ENCODE results near the gene TMEM164. TPM values are rescaled to one million over a fixed set of nuclear protein-coding genes. Genes with fewer than 3 reads are reported as not detected.

TMEM164 gene
- total RNA-seq, 2 donors from 2014 or later: 45.5 to 445 TPM

DNA sequence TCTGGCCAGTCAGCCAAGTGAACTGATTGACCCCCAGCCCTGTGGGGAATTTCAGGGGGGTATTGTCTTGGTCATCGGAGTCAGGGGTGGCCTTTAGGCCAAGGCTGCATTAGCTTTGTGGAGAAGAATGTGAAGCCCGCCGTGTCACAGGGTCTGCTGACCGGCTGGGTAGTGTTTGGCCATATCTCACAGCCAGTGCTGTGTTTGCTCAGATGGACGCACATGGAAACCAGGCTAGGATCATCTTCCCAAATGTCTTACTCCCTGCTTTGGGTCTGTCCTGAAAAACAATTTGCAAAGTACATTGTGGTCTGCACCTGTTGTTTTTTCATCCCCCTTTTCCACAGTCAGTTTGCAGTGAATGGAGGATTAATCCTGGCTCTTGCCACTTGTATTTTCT is 13.0 kb downstream of the TMEM164 start:
- Histone ChIP-seq H3K4me3 (no peak overlapping the region), H3K27ac (no peak overlapping the region), H3K27me3 (replicated peaks; ENCODE audit: insufficient read depth) (no peaks in the 10 kb centered on the region), H3K9me3 (no peaks in the 10 kb centered on the region), H3K36me3 (no peaks in the 10 kb centered on the region), H3K4me1 (replicated peaks) (no peaks in the 10 kb centered on the region)
- TF ChIP-seq POLR2A (IDR thresholded peaks at IDR 0.05) (no peak), POLR2AphosphoS5 (IDR thresholded peaks at IDR 0.05) (no peak)
- TF ChIP-seq, protein P1, sequence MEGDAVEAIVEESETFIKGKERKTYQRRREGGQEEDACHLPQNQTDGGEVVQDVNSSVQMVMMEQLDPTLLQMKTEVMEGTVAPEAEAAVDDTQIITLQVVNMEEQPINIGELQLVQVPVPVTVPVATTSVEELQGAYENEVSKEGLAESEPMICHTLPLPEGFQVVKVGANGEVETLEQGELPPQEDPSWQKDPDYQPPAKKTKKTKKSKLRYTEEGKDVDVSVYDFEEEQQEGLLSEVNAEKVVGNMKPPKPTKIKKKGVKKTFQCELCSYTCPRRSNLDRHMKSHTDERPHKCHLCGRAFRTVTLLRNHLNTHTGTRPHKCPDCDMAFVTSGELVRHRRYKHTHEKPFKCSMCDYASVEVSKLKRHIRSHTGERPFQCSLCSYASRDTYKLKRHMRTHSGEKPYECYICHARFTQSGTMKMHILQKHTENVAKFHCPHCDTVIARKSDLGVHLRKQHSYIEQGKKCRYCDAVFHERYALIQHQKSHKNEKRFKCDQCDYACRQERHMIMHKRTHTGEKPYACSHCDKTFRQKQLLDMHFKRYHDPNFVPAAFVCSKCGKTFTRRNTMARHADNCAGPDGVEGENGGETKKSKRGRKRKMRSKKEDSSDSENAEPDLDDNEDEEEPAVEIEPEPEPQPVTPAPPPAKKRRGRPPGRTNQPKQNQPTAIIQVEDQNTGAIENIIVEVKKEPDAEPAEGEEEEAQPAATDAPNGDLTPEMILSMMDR (IDR thresholded peaks at IDR 0.05): no peak
- no peak for DNase-seq (ENCODE audit: low spot score)
- 74% methylated on average over 5 of the region's 5 CpGs for WGBS
- intact Hi-C loops (cut with DNase I): no loop called here

DNA sequence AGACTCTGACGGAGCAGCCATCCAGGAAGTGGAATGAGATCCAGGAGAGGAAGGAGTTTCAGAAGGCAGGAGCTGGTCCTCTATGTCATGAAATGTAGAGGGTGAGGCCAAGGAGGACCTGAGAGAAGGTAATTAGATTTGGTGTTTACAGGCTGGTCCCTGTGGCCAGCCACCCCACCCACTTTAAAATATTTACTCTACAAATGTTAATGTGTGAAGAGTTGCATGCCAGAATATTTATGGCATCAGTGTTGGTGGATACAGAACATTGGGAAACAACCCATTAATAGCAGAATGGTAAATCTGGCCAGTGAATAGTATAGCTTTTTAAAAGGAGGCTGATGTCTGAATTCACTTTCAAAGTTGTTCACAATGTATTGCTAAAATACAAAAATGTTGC is 17.6 kb downstream of the TMEM164 start:
- Histone ChIP-seq H3K4me3 (no peak overlapping the region), H3K27me3 (replicated peaks; ENCODE audit: insufficient read depth) (no peaks in the 10 kb centered on the region), H3K36me3 (no peaks in the 10 kb centered on the region), H3K9me3 (no peaks in the 10 kb centered on the region), H3K27ac (no peak overlapping the region), H3K4me1 (replicated peaks) (no peaks in the 10 kb centered on the region)
- TF ChIP-seq POLR2AphosphoS5 (IDR thresholded peaks at IDR 0.05): no peak
- TF ChIP-seq POLR2A (IDR thresholded peaks at IDR 0.05): no peak
- TF ChIP-seq, protein P1 (IDR thresholded peaks at IDR 0.05): no peak
- WGBS: 100% methylated on average over 1 of the region's 1 CpG
- DNase-seq (ENCODE audit: low spot score): no peak
- intact Hi-C loops (cut with DNase I): no loop called here

DNA sequence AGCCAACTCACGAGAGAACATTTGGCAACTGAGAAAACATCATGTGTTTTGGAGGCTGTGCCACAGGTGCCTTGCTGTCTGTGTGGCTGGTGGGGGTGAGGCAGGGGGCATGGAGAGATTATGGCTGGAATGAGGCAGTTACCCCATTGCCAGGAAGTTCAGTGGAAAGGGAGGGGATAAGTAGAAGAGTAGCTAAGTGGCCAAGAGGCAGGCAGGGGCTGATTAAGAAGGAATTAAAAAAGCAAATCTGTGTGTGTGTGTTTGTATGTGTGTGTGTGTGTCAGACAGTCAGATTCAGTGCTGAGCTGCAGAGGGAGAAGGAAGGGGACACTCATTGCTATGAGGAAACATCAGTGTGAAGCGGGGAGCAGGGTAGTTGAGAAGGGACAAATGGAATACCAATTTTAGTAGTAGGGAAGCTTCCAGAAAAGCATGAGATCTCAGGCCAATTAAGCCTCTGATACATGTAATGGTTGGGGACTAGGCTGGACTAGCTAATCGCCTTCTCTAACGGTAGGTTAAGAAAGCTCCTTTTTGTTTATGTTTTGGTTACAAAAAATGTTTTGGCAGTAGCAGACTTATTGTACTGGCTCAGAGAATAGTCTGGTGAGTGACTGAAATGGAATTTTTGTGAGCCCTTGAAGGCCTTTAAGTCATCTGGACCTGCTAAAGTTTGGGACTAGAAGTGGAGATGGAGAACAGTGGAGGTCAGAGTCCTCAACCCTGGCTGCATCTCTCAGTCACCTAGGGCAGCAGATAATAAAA is 18.5 kb downstream of the TMEM164 start:
- no peak overlapping the region for H3K27ac ChIP-seq
- intact Hi-C loops (cut with DNase I): no loop called here
- WGBS: 52% methylated on average over 4 of the region's 4 CpGs
- no peaks in the 10 kb centered on the region for H3K4me1 ChIP-seq (replicated peaks)
- TF ChIP-seq, protein P1 (IDR thresholded peaks at IDR 0.05): no peak
- TF ChIP-seq POLR2A (IDR thresholded peaks at IDR 0.05): no peak
- TF ChIP-seq POLR2AphosphoS5 (IDR thresholded peaks at IDR 0.05): no peak
- no peak overlapping the region for H3K4me3 ChIP-seq
- no peak for DNase-seq (ENCODE audit: low spot score)
- no peaks in the 10 kb centered on the region for H3K36me3 ChIP-seq
- no peaks in the 10 kb centered on the region for H3K27me3 ChIP-seq (replicated peaks; ENCODE audit: insufficient read depth)
- no peaks in the 10 kb centered on the region for H3K9me3 ChIP-seq

DNA sequence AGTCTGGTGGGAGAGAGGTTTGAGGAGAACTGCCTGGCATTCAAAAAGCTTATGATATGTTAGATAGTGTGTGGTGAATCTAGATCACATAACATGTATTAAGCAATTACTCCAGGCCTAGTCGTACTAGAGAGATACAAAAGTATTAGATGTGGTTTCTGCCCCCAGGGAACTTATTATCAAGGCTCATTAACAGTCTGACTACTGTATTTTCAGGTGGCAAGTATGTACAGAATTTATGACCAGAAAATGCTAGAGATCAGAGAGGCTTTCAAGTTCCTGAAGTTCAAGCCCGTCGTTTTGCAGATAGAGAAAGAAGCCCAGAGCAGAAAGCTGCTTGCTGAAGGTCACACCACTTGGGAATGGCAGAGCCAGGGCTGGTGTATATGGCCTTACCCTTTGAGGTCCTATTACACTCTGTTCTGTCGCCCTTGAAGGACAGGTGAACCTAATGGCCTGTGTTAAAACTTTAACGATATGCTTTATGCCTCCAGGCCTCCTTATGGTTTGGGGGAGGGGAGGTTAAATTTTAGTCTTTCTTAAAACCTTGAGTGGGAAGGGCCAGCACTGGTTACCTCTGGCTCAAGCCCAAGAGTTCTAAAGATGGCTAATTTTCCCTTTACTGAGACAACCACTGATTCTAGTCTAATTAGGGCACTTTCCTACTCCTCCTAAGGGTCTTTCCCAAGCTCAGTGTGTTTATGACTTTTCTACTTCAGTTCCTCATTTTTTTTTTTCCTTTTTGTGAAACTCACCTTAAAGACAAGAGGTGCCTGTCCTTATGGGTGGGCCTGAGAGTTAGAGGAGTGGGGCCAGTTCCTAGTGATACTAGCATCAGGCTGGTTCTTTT is 19.9 kb downstream of the TMEM164 start:
- TF ChIP-seq POLR2A (IDR thresholded peaks at IDR 0.05): no peak
- TF ChIP-seq, protein P1 (IDR thresholded peaks at IDR 0.05): no peak
- TF ChIP-seq POLR2AphosphoS5 (IDR thresholded peaks at IDR 0.05): no peak
- DNase-seq (ENCODE audit: low spot score): no peak
- H3K9me3 ChIP-seq: no peaks in the 10 kb centered on the region
- H3K4me1 ChIP-seq (replicated peaks): no peaks in the 10 kb centered on the region
- no peak overlapping the region for H3K4me3 ChIP-seq
- WGBS: 42% methylated on average over 5 of the region's 5 CpGs
- H3K27ac ChIP-seq: no peak overlapping the region
- no peaks in the 10 kb centered on the region for H3K36me3 ChIP-seq
- H3K27me3 ChIP-seq (replicated peaks; ENCODE audit: insufficient read depth): no peaks in the 10 kb centered on the region
- intact Hi-C loops (cut with DNase I): no loop called here
